Panc1 (cell line): ENCODE measurements around the gene AP5S1. TPM values are rescaled to one million over a fixed set of nuclear protein-coding genes. Genes with fewer than 3 reads are reported as not detected.

ENCODE experiments used
- ATAC-seq: fragments of 200-7000 bp; cut with Tn5 transposase; 2 replicates; pipeline ENCODE4 v1.9.1; 2020; ENCODE audit warnings: mild to moderate bottlenecking, moderate library complexity
- BruUV-seq: library from RNA; stranded (reverse); fragments of 400-500 nt; replicated peaks from 2 replicates; lab custom pipeline; 2021; lab: Mats Ljungman, UMichigan
- CTCF ChIA-PET: fragments of 300-600 bp; sonication (Branson Sonifier 250); formaldehyde crosslinking; loops from one replicate; lab custom pipeline; 2022; ENCODE audit warnings: antibody characterized with exemption; lab: Charles Lee
- POLR2A ChIA-PET: fragments of 300-600 bp; sonication (Branson Sonifier 250); formaldehyde crosslinking; loops from one replicate; lab custom pipeline; 2022; ENCODE audit warnings: antibody characterized with exemption; lab: Charles Lee
- DNase-seq: peaks from one replicate; pipeline ENCODE4 v3.0.0-alpha.2; 2010; ENCODE audit warnings: low read depth, low spot score
- H3K27ac ChIP-seq: 2 replicates; pipeline ENCODE4 v1.5.1; 2011; ENCODE audit warnings: mild to moderate bottlenecking, low read length, inconsistent platforms
- H3K27me3 ChIP-seq: fragments of 200-500 bp; sonication (Bioruptor generic); 2 replicates; pipeline ENCODE4 v1.6.0; 2014; ENCODE audit warnings: low read length, inconsistent platforms; ENCODE audit not compliant: control insufficient read depth, insufficient read depth
- H3K36me3 ChIP-seq: fragments of 200-500 bp; sonication (Bioruptor generic); 2 replicates; pipeline ENCODE4 v1.5.1; 2014; ENCODE audit warnings: inconsistent platforms, mild to moderate bottlenecking, low read length, moderate library complexity; ENCODE audit not compliant: control insufficient read depth, insufficient read depth
- H3K4me1 ChIP-seq: 2 replicates; pipeline ENCODE4 v1.5.1; 2011; ENCODE audit warnings: inconsistent platforms, mild to moderate bottlenecking, low read length, moderate library complexity; ENCODE audit not compliant: control insufficient read depth, insufficient read depth
- H3K4me3 ChIP-seq, 2 experiments: 2 replicates each; pipeline ENCODE4 v1.5.1; 2011 to 2012; ENCODE audit warnings: low read depth in 2 of 2, low read length in 2 of 2, mild to moderate bottlenecking in 2 of 2, inconsistent platforms in 1 of 2, moderate library complexity in 1 of 2
- H3K9me3 ChIP-seq: fragments of 200-500 bp; sonication (Bioruptor generic); 2 replicates; pipeline ENCODE4 v1.5.1; 2014; ENCODE audit warnings: low read depth, mild to moderate bottlenecking, inconsistent platforms, low read length, moderate library complexity; ENCODE audit not compliant: control insufficient read depth, insufficient read depth
- POLR2AphosphoS5 ChIP-seq: IDR thresholded peaks from 2 replicates; pipeline ENCODE4 v1.6.1; 2012; ENCODE audit warnings: mild to moderate bottlenecking, low read depth, low read length, moderate library complexity
- SIN3A ChIP-seq: IDR thresholded peaks from 2 replicates; pipeline ENCODE4 v1.6.1; 2012; ENCODE audit warnings: low read depth, mild to moderate bottlenecking, low read length, moderate library complexity, borderline replicate concordance; ENCODE audit not compliant: insufficient read depth
- TCF7L2 ChIP-seq: IDR thresholded peaks from 2 replicates; pipeline ENCODE4 v1.6.1; 2011; ENCODE audit warnings: mild to moderate bottlenecking, low read depth, low read length, inconsistent platforms
- in situ Hi-C: cut with HindIII; loops from 2 replicates; pipeline ENCODE4 v1.10.0; 2016; ENCODE audit warnings: low sequenced_read_pairs, low pct_unique_long_range_greater_than_20kb
- intact Hi-C: fragments of 100-400 bp; cut with micrococcal nuclease; formaldehyde crosslinking; loops from one replicate; pipeline ENCODE4 v1.10.0; 2022; ENCODE audit not compliant: unreplicated experiment
- total RNA-seq: library from RNA; stranded (reverse); gene quantifications from one replicate; pipeline ENCODE4 v1.2.1, GENCODE V29; 2021; ENCODE audit not compliant: unreplicated experiment
- TF ChIP-seq, protein P1 (sequence below), 2 experiments: IDR thresholded peaks; 2 replicates each; pipeline ENCODE4 v1.6.1; 2011 to 2012; ENCODE audit warnings: low read depth in 2 of 2, control low read depth in 1 of 2, low read length in 1 of 2, mild to moderate bottlenecking in 1 of 2, moderate library complexity in 1 of 2; ENCODE audit not compliant: insufficient read depth in 1 of 2
- TF ChIP-seq, protein P2 (sequence below): fragments of 450-650 bp; IDR thresholded peaks from 2 replicates; pipeline ENCODE4 v1.5.1; 2017; ENCODE audit warnings: mild to moderate bottlenecking

Gene AP5S1
- total RNA-seq, 1 experiment from 2014 or later = 23.1 TPM

DNA sequence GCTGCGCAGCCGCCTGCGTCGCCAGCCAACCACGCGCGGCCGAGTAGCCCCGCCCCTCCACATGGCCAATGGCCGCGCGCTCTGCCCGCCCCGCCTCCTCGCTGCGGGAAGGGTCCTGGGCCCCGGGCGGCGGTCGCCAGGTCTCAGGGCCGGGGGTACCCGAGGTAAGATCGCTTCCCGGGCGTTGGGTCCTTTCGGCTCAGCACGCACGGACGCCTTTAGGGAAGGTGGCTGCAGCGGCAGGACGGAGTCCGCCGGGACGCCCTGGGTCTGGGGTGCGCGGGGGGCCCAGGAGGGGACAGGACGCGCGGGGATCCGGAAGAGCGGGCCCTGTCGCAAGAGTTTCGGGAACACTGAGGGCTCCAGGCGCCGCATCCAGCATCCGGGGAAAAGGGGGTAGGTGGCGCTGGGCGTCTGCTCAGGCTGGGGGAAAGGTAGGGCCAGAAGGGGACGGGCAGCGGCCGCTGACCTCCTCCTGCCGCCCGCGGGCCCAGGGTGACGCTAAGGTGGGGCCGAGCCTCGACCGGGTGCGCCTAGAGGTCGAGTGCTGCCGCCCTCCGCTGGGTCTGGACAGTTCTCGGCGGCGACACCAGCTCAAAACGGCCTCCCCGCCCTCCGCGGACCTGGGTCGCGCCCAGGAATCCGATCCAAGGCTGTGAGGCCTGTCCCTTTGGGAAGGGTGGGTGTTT is 26.5 kb downstream of the AP5S1 start, which contains the start of gene MAVS:
Gene MAVS, plus strand, starts transcription at position 95 of the 689 bp plus-strand sequence. CDS start 7,791 bp downstream, outside the sequence.
- ChIA-PET CTCF (no interaction called here), POLR2A (no interaction called here)
- TF ChIP-seq, protein P1, sequence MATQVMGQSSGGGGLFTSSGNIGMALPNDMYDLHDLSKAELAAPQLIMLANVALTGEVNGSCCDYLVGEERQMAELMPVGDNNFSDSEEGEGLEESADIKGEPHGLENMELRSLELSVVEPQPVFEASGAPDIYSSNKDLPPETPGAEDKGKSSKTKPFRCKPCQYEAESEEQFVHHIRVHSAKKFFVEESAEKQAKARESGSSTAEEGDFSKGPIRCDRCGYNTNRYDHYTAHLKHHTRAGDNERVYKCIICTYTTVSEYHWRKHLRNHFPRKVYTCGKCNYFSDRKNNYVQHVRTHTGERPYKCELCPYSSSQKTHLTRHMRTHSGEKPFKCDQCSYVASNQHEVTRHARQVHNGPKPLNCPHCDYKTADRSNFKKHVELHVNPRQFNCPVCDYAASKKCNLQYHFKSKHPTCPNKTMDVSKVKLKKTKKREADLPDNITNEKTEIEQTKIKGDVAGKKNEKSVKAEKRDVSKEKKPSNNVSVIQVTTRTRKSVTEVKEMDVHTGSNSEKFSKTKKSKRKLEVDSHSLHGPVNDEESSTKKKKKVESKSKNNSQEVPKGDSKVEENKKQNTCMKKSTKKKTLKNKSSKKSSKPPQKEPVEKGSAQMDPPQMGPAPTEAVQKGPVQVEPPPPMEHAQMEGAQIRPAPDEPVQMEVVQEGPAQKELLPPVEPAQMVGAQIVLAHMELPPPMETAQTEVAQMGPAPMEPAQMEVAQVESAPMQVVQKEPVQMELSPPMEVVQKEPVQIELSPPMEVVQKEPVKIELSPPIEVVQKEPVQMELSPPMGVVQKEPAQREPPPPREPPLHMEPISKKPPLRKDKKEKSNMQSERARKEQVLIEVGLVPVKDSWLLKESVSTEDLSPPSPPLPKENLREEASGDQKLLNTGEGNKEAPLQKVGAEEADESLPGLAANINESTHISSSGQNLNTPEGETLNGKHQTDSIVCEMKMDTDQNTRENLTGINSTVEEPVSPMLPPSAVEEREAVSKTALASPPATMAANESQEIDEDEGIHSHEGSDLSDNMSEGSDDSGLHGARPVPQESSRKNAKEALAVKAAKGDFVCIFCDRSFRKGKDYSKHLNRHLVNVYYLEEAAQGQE (IDR thresholded peaks at IDR 0.05; ENCODE audit: insufficient read depth in 1 of 2, low read depth in 2 of 2, low read length in 1 of 2) = no peak
- TF ChIP-seq SIN3A (peak; percentile 44; the same call in 1 of the 2 replicates), POLR2AphosphoS5 (peak; percentile 82), TCF7L2 (no peak)
- TF ChIP-seq, protein P2, sequence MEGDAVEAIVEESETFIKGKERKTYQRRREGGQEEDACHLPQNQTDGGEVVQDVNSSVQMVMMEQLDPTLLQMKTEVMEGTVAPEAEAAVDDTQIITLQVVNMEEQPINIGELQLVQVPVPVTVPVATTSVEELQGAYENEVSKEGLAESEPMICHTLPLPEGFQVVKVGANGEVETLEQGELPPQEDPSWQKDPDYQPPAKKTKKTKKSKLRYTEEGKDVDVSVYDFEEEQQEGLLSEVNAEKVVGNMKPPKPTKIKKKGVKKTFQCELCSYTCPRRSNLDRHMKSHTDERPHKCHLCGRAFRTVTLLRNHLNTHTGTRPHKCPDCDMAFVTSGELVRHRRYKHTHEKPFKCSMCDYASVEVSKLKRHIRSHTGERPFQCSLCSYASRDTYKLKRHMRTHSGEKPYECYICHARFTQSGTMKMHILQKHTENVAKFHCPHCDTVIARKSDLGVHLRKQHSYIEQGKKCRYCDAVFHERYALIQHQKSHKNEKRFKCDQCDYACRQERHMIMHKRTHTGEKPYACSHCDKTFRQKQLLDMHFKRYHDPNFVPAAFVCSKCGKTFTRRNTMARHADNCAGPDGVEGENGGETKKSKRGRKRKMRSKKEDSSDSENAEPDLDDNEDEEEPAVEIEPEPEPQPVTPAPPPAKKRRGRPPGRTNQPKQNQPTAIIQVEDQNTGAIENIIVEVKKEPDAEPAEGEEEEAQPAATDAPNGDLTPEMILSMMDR = no peak
- H3K36me3 ChIP-seq = peaks cover 2% of the 10 kb centered on the region; the same call in 1 of the 2 replicates
- peak within 1 kb of the TSS; percentile 84 to 86 for H3K4me3 ChIP-seq
- no peaks in the 10 kb centered on the region for H3K27me3 ChIP-seq
- ATAC-seq (peak; percentile 99), DNase-seq (no peak)
- no peaks in the 10 kb centered on the region for H3K9me3 ChIP-seq
- in situ Hi-C loops = no loop called here
- intact Hi-C loops = no loop called here
- peaks cover 9% of the 10 kb centered on the region; the same call in 1 of the 2 replicates for H3K4me1 ChIP-seq
- BruUV-seq = no TSS peak
- H3K27ac ChIP-seq = peak within 1 kb of the TSS; percentile 85

DNA sequence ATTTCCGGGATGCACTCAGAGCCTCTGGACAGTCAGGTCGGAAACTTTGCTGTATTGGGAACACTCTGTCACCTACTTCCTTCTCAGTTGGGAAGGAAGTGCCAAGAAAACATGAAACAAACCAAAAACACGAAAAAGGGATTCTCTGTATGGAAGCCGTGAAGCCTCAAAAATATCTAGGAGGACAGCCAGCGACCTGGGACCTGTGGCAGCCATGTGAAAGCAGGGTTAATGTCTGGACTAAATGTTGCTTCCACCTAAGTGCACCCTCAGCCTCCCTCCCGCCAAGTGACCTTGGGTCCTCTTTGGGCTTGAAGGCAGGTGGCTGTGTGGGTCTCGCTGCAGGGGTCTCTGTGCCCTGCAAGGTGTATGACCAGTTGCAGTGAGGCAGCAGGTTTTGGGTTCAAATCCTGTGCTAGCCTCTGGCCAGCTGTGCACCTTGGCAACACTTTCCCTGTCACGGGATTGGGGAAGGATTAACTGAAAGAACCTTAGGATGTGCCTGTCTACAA is 27.1 kb downstream of the AP5S1 start:
- TSS peak; percentile 92 for BruUV-seq
- peaks cover 9% of the 10 kb centered on the region; the same call in 1 of the 2 replicates for H3K4me1 ChIP-seq
- H3K27ac ChIP-seq = peak overlapping the region; percentile 85
- no peaks in the 10 kb centered on the region for H3K9me3 ChIP-seq
- POLR2A ChIA-PET = no interaction called here
- intact Hi-C loops (no loop called here), in situ Hi-C loops (no loop called here)
- H3K36me3 ChIP-seq = peaks cover 2% of the 10 kb centered on the region; the same call in 1 of the 2 replicates
- H3K27me3 ChIP-seq = no peaks in the 10 kb centered on the region
- CTCF ChIA-PET = no interaction called here
- DNase-seq = no peak
- H3K4me3 ChIP-seq = peak overlapping the region; percentile 84 to 86
- TF ChIP-seq SIN3A (no peak), TCF7L2 (no peak), POLR2AphosphoS5 (no peak)
- TF ChIP-seq, protein P2 = no peak
- TF ChIP-seq, protein P1 (IDR thresholded peaks at IDR 0.05; ENCODE audit: insufficient read depth in 1 of 2, low read depth in 2 of 2, low read length in 1 of 2) = no peak
- no peak for ATAC-seq
